Neural progenitor cell (in vitro differentiated cells): Measurements from ENCODE around the gene MYH7B. TPM values are rescaled to one million over a fixed set of nuclear protein-coding genes. Genes with fewer than 3 reads are reported as not detected.

Experiments used
- DNase-seq: peaks from one replicate; pipeline ENCODE4 v3.0.0-alpha.2; 2016; ENCODE audit warnings: low spot score
- H2AFZ ChIP-seq: fragments of 200-600 bp; sonication (generic); replicated peaks from 2 replicates; pipeline ENCODE4 v1.6.1; 2016; ENCODE audit warnings: antibody characterized with exemption
- H3F3A ChIP-seq: fragments of 200-600 bp; sonication (generic); 2 replicates; pipeline ENCODE4 v1.6.1; 2016; ENCODE audit warnings: antibody characterized with exemption, low read depth
- H3K27ac ChIP-seq: fragments of 200-600 bp; sonication (generic); 2 replicates; pipeline ENCODE4 v1.5.1; 2016; ENCODE audit warnings: mild to moderate bottlenecking
- H3K27me3 ChIP-seq: fragments of 200-600 bp; sonication (generic); 2 replicates; pipeline ENCODE4 v1.6.1; 2016; ENCODE audit warnings: mild to moderate bottlenecking, moderate library complexity
- H3K36me3 ChIP-seq: fragments of 200-600 bp; sonication (generic); 2 replicates; pipeline ENCODE4 v1.5.1; 2016
- H3K4me1 ChIP-seq: fragments of 200-600 bp; sonication (generic); 2 replicates; pipeline ENCODE4 v1.6.1; 2016; ENCODE audit warnings: mixed run types
- H3K4me2 ChIP-seq: fragments of 200-600 bp; sonication (generic); 2 replicates; pipeline ENCODE4 v1.6.1; 2016
- H3K4me3 ChIP-seq: fragments of 200-600 bp; sonication (generic); 2 replicates; pipeline ENCODE4 v1.5.1; 2016
- H3K79me2 ChIP-seq: fragments of 200-600 bp; sonication (generic); 2 replicates; pipeline ENCODE4 v1.6.1; 2016; ENCODE audit warnings: low read depth
- H3K9ac ChIP-seq: fragments of 200-600 bp; sonication (generic); 2 replicates; pipeline ENCODE4 v1.6.1; 2016
- H3K9me3 ChIP-seq: fragments of 200-600 bp; sonication (generic); 2 replicates; pipeline ENCODE4 v1.5.1; 2016; ENCODE audit warnings: low read depth
- H4K20me1 ChIP-seq: fragments of 200-600 bp; sonication (generic); 2 replicates; pipeline ENCODE4 v1.6.1; 2016; ENCODE audit warnings: low read depth
- H3K27ac Mint-ChIP-seq: 3 replicates; pipeline ENCODE4 v1.8.0; 2021; ENCODE audit warnings: mixed read lengths
- H3K27me3 Mint-ChIP-seq: 2 replicates; pipeline ENCODE4 v1.8.0; 2022; ENCODE audit warnings: low read depth, mild to moderate bottlenecking, inconsistent platforms, moderate library complexity, mixed read lengths; ENCODE audit not compliant: insufficient read depth
- H3K36me3 Mint-ChIP-seq: 3 replicates; pipeline ENCODE4 v1.8.0; 2021; ENCODE audit warnings: mixed read lengths
- H3K4me1 Mint-ChIP-seq: 3 replicates; pipeline ENCODE4 v1.8.0; 2021; ENCODE audit warnings: mixed read lengths
- H3K4me3 Mint-ChIP-seq: 3 replicates; pipeline ENCODE4 v1.8.0; 2021; ENCODE audit warnings: mild to moderate bottlenecking, moderate library complexity, mixed read lengths
- H3K9me3 Mint-ChIP-seq: 3 replicates; pipeline ENCODE4 v1.8.0; 2020; ENCODE audit warnings: mixed read lengths
- CTCF ChIP-seq: fragments of 200-600 bp; sonication (generic); IDR thresholded peaks from 2 replicates; pipeline ENCODE4 v1.5.1; 2017; ENCODE audit warnings: antibody characterized with exemption, mild to moderate bottlenecking
- EZH2 ChIP-seq: fragments of 200-600 bp; sonication (generic); IDR thresholded peaks from 2 replicates; pipeline ENCODE4 v1.6.1; 2017; ENCODE audit warnings: antibody characterized with exemption, mild to moderate bottlenecking, moderate library complexity
- EZH2phosphoT487 ChIP-seq: fragments of 200-600 bp; sonication (generic); IDR thresholded peaks from 2 replicates; pipeline ENCODE4 v1.6.1; 2017; ENCODE audit warnings: antibody characterized with exemption
- total RNA-seq: library from RNA; depleted of rRNA; stranded (reverse); fragments of >200 nt; gene quantifications from 2 replicates; pipeline ENCODE4 v1.2.3, GENCODE V29; 2015; ENCODE audit warnings: low replicate concordance

Gene MYH7B
- total RNA-seq, 1 donor from 2014 or later, result not detected

GRCh38 chr20:34915749-34916455 lies 39.8 kb upstream of the MYH7B start:
- Mint-ChIP-seq H3K27me3 (peaks cover 3% of the 10 kb centered on the region), H3K36me3 (peaks cover 17% of the 10 kb centered on the region), H3K27ac (no peak overlapping the region), H3K4me1 (no peaks in the 10 kb centered on the region), H3K9me3 (no peaks in the 10 kb centered on the region), H3K4me3 (no peak overlapping the region)
- Histone ChIP-seq H3K9ac (no peak overlapping the region), H3K4me1 (no peaks in the 10 kb centered on the region), H3K9me3 (no peaks in the 10 kb centered on the region), H3K27me3 (no peaks in the 10 kb centered on the region), H3K4me3 (no peak overlapping the region), H3F3A (no peaks in the 10 kb centered on the region), H3K36me3 (no peaks in the 10 kb centered on the region), H4K20me1 (no peaks in the 10 kb centered on the region), H2AFZ (no peak overlapping the region), H3K27ac (no peak overlapping the region), H3K79me2 (no peaks in the 10 kb centered on the region), H3K4me2 (no peak overlapping the region)
- no peak for DNase-seq
- no peak for TF ChIP-seq CTCF
- no peak for TF ChIP-seq EZH2phosphoT487
- no peak for TF ChIP-seq EZH2

GRCh38 chr20:34916774-34917354 lies 38.8 kb upstream of the MYH7B start:
- no peaks in the 10 kb centered on the region for H3K4me1 ChIP-seq
- no peaks in the 10 kb centered on the region for H3F3A ChIP-seq
- no peaks in the 10 kb centered on the region for H3K27me3 Mint-ChIP-seq
- no peak overlapping the region for H2AFZ ChIP-seq
- no peak overlapping the region for H3K4me2 ChIP-seq
- no peak overlapping the region for H3K4me3 Mint-ChIP-seq
- no peaks in the 10 kb centered on the region for H3K36me3 ChIP-seq
- no peaks in the 10 kb centered on the region for H3K4me1 Mint-ChIP-seq
- no peak for DNase-seq
- H3K36me3 Mint-ChIP-seq, result peaks cover 17% of the 10 kb centered on the region
- no peaks in the 10 kb centered on the region for H4K20me1 ChIP-seq
- H3K4me3 ChIP-seq, result no peak overlapping the region
- H3K9me3 Mint-ChIP-seq, result no peaks in the 10 kb centered on the region
- no peak overlapping the region for H3K9ac ChIP-seq
- no peaks in the 10 kb centered on the region for H3K9me3 ChIP-seq
- H3K27ac Mint-ChIP-seq, result no peak overlapping the region
- H3K27me3 ChIP-seq, result no peaks in the 10 kb centered on the region
- TF ChIP-seq CTCF, result no peak
- TF ChIP-seq EZH2phosphoT487, result no peak
- TF ChIP-seq EZH2, result no peak
- no peak overlapping the region for H3K27ac ChIP-seq
- H3K79me2 ChIP-seq, result no peaks in the 10 kb centered on the region

- no peak overlapping the region for H3K27ac Mint-ChIP-seq
- no peaks in the 10 kb centered on the region for H4K20me1 ChIP-seq
- peaks cover 14% of the 10 kb centered on the region for H3K36me3 Mint-ChIP-seq
- no peaks in the 10 kb centered on the region for H3K27me3 ChIP-seq
- no peak overlapping the region for H3K4me3 Mint-ChIP-seq
- H3K9me3 ChIP-seq, result no peaks in the 10 kb centered on the region
- H3K4me2 ChIP-seq, result no peak overlapping the region
- DNase-seq, result no peak
- H3K79me2 ChIP-seq, result no peaks in the 10 kb centered on the region
- H3K36me3 ChIP-seq, result no peaks in the 10 kb centered on the region
- no peaks in the 10 kb centered on the region for H3K4me1 Mint-ChIP-seq
- no peak overlapping the region for H3K27ac ChIP-seq
- no peak overlapping the region for H3K9ac ChIP-seq
- H2AFZ ChIP-seq, result no peak overlapping the region
- no peak overlapping the region for H3K4me3 ChIP-seq
- no peaks in the 10 kb centered on the region for H3K9me3 Mint-ChIP-seq
- TF ChIP-seq CTCF (no peak), EZH2 (no peak), EZH2phosphoT487 (no peak)
- no peaks in the 10 kb centered on the region for H3F3A ChIP-seq
- H3K27me3 Mint-ChIP-seq, result no peaks in the 10 kb centered on the region
- no peaks in the 10 kb centered on the region for H3K4me1 ChIP-seq
Observed at GRCh38 chr20:34920055-34920454, 35.6 kb upstream of the MYH7B start.
